Measurements from ENCODE around the gene SIGLEC14.

The SIGLEC14 gene

GRCh38 chr19:51607920-51608562 is 38.6 kb downstream of the SIGLEC14 start:
- POLR2A ChIA-PET, result interaction anchor here (0.9 kb wide), 1 partner anchor 37 kb away, joined by 8 read pairs; the partner anchor contains the start of gene ZNF175

GRCh38 chr19:51607077-51607476 is 39.5 kb downstream of the SIGLEC14 start:
- Histone ChIP-seq H3K4me3 (ENCODE audit: low read depth, low read length) (no peak overlapping the region), H3K4me1 (ENCODE audit: control insufficient read depth, insufficient read depth, low read length) (no peaks in the 10 kb centered on the region), H3K27ac (ENCODE audit: extremely low read depth, low read depth, low read length) (no peak overlapping the region), H3K36me3 (ENCODE audit: control insufficient read depth in 2 of 2, insufficient read depth in 1 of 2, low read length in 2 of 2) (no peaks in the 10 kb centered on the region), H3K9me3 (ENCODE audit: control insufficient read depth, insufficient read depth, low read depth, low read length) (no peaks in the 10 kb centered on the region)
- ChIA-PET CTCF (interaction anchor here (0.6 to 4.0 kb wide), 13 partner anchors 9 to 210 kb away, joined by 3 to 25 read pairs (median 3); no protein-coding TSS in a partner anchor), POLR2A (no interaction called here)
- TF ChIP-seq ZBTB17 (tag by site-specific recombination; IDR thresholded peaks at IDR 0.05) (no peak), ATF2 (tag by site-specific recombination; IDR thresholded peaks at IDR 0.05; ENCODE audit: low read depth) (no peak), RBAK (tag by site-specific recombination; IDR thresholded peaks at IDR 0.05) (no peak), ZNF23 (tag by site-specific recombination; IDR thresholded peaks at IDR 0.05; ENCODE audit: borderline replicate concordance) (no peak), ZNF146 (tag by site-specific recombination; IDR thresholded peaks at IDR 0.05) (no peak), REPIN1 (tag by site-specific recombination; IDR thresholded peaks at IDR 0.05; ENCODE audit: low read depth) (no peak), MZF1 (tag by site-specific recombination; IDR thresholded peaks at IDR 0.05; ENCODE audit: borderline replicate concordance) (no peak), ZNF324 (tag by site-specific recombination; IDR thresholded peaks at IDR 0.05) (no peak), ZNF654 (tag by site-specific recombination; IDR thresholded peaks at IDR 0.05; ENCODE audit: low read depth) (no peak), ZNF510 (tag by site-specific recombination; IDR thresholded peaks at IDR 0.05; ENCODE audit: insufficient replicate concordance) (no peak), ZNF544 (tag by site-specific recombination; IDR thresholded peaks at IDR 0.05) (no peak)

More at GRCh38 chr19:51607920-51608562, 38.6 kb downstream of the SIGLEC14 start:
- Histone ChIP-seq H3K27ac (ENCODE audit: extremely low read depth, low read depth, low read length) (no peak overlapping the region), H3K4me1 (ENCODE audit: control insufficient read depth, insufficient read depth, low read length) (no peaks in the 10 kb centered on the region), H3K4me3 (ENCODE audit: low read depth, low read length) (no peak overlapping the region), H3K9me3 (ENCODE audit: control insufficient read depth, insufficient read depth, low read depth, low read length) (no peaks in the 10 kb centered on the region), H3K36me3 (ENCODE audit: control insufficient read depth in 2 of 2, insufficient read depth in 1 of 2, low read length in 2 of 2) (no peaks in the 10 kb centered on the region)
- TF ChIP-seq HOXD13 (CRISPR knock-in tag; IDR thresholded peaks at IDR 0.05; ENCODE audit: borderline replicate concordance) (peak; percentile 73; the same call in 1 of the 2 replicates), REST (tag by site-specific recombination; IDR thresholded peaks at IDR 0.05) (peak; percentile 99), ZNF140 (tag by site-specific recombination; IDR thresholded peaks at IDR 0.05) (no peak), ZNF404 (tag by site-specific recombination; IDR thresholded peaks at IDR 0.05) (no peak), ZFP41 (tag by site-specific recombination; IDR thresholded peaks at IDR 0.05; ENCODE audit: borderline replicate concordance) (no peak), PBX3 (CRISPR knock-in tag; IDR thresholded peaks at IDR 0.05) (peak; percentile 85)
- TF ChIP-seq, protein P1, sequence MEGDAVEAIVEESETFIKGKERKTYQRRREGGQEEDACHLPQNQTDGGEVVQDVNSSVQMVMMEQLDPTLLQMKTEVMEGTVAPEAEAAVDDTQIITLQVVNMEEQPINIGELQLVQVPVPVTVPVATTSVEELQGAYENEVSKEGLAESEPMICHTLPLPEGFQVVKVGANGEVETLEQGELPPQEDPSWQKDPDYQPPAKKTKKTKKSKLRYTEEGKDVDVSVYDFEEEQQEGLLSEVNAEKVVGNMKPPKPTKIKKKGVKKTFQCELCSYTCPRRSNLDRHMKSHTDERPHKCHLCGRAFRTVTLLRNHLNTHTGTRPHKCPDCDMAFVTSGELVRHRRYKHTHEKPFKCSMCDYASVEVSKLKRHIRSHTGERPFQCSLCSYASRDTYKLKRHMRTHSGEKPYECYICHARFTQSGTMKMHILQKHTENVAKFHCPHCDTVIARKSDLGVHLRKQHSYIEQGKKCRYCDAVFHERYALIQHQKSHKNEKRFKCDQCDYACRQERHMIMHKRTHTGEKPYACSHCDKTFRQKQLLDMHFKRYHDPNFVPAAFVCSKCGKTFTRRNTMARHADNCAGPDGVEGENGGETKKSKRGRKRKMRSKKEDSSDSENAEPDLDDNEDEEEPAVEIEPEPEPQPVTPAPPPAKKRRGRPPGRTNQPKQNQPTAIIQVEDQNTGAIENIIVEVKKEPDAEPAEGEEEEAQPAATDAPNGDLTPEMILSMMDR (tag by site-specific recombination; IDR thresholded peaks at IDR 0.05), result peak; percentile 57
- CTCF ChIA-PET, result interaction anchor here (0.6 to 4.0 kb wide), 25 partner anchors 8 to 272 kb away, joined by 3 to 25 read pairs (median 4); no protein-coding TSS in a partner anchor

All from HEK293 (cell line).